RWPE2 (cell line): ENCODE measurements around the gene RXRA.

Source experiments
- ATAC-seq: fragments of 200-7000 bp; cut with Tn5 transposase; 3 replicates; pipeline ENCODE4 v1.9.1; 2021; ENCODE audit warnings: low read depth
- DNase-seq: peaks from one replicate; pipeline ENCODE4 v3.0.0-alpha.2; 2020; ENCODE audit warnings: low spot score
- H3K27ac ChIP-seq: fragments of 450-650 bp; 2 replicates; pipeline ENCODE4 v1.5.1; 2017; ENCODE audit warnings: mild to moderate bottlenecking; ENCODE audit not compliant: poor library complexity, severe bottlenecking
- H3K27me3 ChIP-seq: fragments of 250-450 bp; sonication (Bioruptor Pico); 2 replicates; pipeline ENCODE4 v1.5.1; 2021; ENCODE audit warnings: mild to moderate bottlenecking, moderate library complexity; ENCODE audit not compliant: insufficient read depth, poor library complexity, severe bottlenecking
- H3K36me3 ChIP-seq: fragments of 250-450 bp; sonication (Bioruptor Pico); 2 replicates; pipeline ENCODE4 v1.5.1; 2020; ENCODE audit warnings: low read depth, mild to moderate bottlenecking, moderate library complexity
- H3K4me1 ChIP-seq: fragments of 250-450 bp; sonication (Bioruptor Pico); 2 replicates; pipeline ENCODE4 v1.5.1; 2021; ENCODE audit warnings: mild to moderate bottlenecking, moderate library complexity; ENCODE audit not compliant: insufficient read depth, poor library complexity, severe bottlenecking
- H3K4me3 ChIP-seq: fragments of 250-450 bp; sonication (Bioruptor Pico); 2 replicates; pipeline ENCODE4 v1.5.1; 2021; ENCODE audit warnings: mild to moderate bottlenecking, moderate library complexity; ENCODE audit not compliant: severe bottlenecking
- H3K9me3 ChIP-seq: fragments of 250-450 bp; sonication (Bioruptor Pico); 2 replicates; pipeline ENCODE4 v1.5.1; 2021; ENCODE audit warnings: mild to moderate bottlenecking, moderate library complexity; ENCODE audit not compliant: severe bottlenecking
- TF ChIP-seq, protein P1 (sequence below): fragments of 450-650 bp; IDR thresholded peaks from one replicate; pipeline ENCODE4 v1.5.1; 2017; ENCODE audit warnings: mild to moderate bottlenecking, moderate library complexity; ENCODE audit not compliant: poor library complexity, severe bottlenecking

The RXRA gene

DNA sequence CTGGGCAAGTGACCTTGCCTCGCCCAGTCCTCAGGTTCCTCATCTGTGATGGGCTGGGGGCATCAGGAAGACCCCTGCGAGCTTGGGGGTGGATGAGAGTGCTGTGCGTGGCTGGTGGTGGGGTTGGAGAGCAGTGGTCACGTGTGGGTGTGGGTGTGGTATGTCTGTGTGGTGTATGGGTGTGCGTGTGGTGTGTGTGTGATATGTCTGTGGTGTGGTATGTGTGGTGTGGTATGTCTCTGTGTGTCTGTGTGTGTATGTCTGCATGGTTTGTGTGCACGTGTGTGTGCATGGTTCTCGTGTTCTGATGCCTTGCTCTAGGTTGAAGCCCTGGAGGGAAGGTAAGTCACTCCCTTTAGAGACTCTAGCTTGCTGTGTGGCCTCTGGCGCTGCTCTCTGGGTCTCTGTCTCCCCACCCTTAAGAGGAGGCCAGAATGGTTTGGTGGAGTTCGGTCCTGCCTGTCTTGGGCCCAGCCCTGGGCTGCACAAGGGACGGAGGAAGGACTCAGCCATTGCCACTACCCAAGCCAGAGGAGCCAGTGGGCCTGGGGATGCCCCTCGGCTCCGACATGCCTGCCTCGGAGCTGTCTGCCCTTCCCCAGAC is 87.0 kb downstream of the RXRA start:
- TF ChIP-seq, protein P1, sequence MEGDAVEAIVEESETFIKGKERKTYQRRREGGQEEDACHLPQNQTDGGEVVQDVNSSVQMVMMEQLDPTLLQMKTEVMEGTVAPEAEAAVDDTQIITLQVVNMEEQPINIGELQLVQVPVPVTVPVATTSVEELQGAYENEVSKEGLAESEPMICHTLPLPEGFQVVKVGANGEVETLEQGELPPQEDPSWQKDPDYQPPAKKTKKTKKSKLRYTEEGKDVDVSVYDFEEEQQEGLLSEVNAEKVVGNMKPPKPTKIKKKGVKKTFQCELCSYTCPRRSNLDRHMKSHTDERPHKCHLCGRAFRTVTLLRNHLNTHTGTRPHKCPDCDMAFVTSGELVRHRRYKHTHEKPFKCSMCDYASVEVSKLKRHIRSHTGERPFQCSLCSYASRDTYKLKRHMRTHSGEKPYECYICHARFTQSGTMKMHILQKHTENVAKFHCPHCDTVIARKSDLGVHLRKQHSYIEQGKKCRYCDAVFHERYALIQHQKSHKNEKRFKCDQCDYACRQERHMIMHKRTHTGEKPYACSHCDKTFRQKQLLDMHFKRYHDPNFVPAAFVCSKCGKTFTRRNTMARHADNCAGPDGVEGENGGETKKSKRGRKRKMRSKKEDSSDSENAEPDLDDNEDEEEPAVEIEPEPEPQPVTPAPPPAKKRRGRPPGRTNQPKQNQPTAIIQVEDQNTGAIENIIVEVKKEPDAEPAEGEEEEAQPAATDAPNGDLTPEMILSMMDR, result no peak
- peaks cover 27% of the 10 kb centered on the region for H3K4me1 ChIP-seq
- no peaks in the 10 kb centered on the region for H3K9me3 ChIP-seq
- H3K27me3 ChIP-seq, result no peaks in the 10 kb centered on the region
- H3K36me3 ChIP-seq, result peaks cover 27% of the 10 kb centered on the region
- no peak overlapping the region for H3K4me3 ChIP-seq
- ATAC-seq, result peak; percentile 5; the same call in 1 of the 3 replicates
- DNase-seq, result no peak
- H3K27ac ChIP-seq, result peak overlapping the region; percentile 47

DNA sequence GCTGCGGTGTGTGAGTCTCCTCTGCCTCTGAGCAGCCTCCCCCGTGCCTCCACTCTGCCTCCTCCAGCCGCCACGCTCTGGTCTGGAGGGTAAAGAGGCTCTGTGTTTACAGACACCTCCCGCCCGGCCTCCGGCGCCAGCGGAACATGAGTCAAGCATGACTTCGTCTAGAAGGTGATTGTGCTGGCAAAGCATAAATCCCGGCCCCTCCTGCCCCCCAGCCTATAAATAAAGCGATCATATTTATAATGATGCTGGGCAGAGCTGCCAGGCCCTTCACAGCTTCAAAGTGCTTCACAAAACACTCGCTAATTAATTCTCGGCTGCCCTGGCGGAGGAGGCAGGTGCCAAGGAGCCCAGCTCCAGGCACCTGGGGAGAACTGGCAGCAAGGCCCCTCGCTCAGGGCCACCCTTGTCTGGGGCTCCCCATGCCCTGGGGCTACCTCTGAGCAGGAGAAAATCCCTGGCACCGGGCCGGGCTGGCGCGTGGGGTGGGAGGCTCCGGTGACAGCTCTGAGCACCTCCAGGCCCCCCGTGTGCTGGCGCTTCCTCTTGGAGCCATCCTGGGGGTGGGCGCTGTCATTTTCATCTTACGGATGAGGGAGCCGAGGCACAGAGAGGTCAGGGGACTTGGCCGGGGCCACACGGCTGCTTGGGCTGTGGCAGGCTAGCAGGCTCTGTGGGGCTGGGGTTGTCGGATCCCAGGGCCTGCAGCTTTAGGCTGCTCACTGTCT is 87.8 kb downstream of the RXRA start:
- ATAC-seq (peak; percentile 87), DNase-seq (peak; percentile 90)
- Histone ChIP-seq H3K4me3 (no peak overlapping the region), H3K27ac (peak overlapping the region; percentile 47), H3K9me3 (no peaks in the 10 kb centered on the region), H3K27me3 (no peaks in the 10 kb centered on the region), H3K36me3 (peaks cover 26% of the 10 kb centered on the region), H3K4me1 (peaks cover 27% of the 10 kb centered on the region)
- TF ChIP-seq, protein P1, result no peak

DNA sequence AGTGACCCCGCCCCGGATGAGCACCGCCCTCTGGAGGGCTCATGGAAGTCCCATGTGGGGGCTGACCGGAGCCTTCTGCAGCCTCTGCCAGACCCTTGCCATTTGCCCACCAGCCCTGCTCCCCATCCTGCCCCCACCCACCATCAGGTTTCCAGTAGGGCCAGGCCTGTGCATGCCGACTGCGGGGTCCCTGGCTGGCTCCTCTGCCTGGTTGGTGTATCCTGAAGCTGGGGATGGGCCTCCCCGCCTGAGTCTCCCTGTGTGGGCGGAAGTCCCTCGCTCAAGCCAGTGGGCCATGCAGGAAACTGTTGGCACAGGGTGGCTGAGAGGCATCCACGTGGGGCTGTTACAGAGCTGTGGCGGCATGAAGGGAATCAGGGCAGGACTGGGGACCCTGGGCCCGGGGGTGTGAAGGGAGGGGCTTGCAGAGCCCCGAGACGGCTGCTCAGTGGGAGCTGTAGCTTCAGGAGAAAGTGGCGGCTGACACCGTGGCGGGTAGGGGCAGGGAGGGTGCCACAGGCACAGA is 88.7 kb downstream of the RXRA start:
- TF ChIP-seq, protein P1, result no peak
- H3K27me3 ChIP-seq, result no peaks in the 10 kb centered on the region
- no peaks in the 10 kb centered on the region for H3K9me3 ChIP-seq
- no peak overlapping the region for H3K27ac ChIP-seq
- no peak for ATAC-seq
- H3K36me3 ChIP-seq, result peaks cover 33% of the 10 kb centered on the region
- H3K4me1 ChIP-seq, result peaks cover 27% of the 10 kb centered on the region
- no peak overlapping the region for H3K4me3 ChIP-seq
- DNase-seq, result no peak

DNA sequence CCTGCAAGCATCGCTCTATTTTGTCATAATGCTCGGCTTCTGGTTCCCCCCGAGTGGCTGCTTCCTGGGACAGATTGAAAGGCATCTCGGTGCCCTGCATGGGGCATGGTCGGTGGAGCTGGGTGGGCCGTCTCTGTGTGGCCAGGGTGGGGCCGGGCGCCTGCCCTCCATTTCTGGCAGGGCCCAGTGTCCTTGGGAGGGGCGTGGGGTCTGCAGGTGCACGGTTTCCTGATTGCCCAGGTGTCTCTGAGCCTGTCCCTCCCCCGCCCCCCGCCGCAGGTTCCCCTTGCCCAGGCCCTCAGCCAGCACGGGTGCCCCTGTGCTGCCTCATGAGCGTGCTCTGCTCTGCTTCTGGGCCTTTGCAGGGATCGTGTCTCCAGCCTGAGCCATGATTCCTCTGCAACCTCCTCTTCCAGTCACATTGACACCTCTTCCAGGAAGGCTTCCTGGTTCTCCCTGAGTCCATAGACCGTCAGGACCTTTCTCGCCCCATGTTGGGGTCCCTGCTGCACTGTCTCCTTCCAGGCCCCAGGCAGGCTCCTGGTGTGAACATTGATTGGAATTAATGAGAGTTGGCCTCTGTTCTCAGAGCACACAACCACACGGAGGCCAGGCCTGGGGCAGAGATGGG is 90.2 kb downstream of the RXRA start:
- Histone ChIP-seq H3K4me3 (no peak overlapping the region), H3K27ac (no peak overlapping the region), H3K4me1 (peaks cover 27% of the 10 kb centered on the region), H3K9me3 (no peaks in the 10 kb centered on the region), H3K27me3 (no peaks in the 10 kb centered on the region), H3K36me3 (peaks cover 46% of the 10 kb centered on the region)
- no peak for DNase-seq
- ATAC-seq, result no peak
- TF ChIP-seq, protein P1, result no peak
